HG03457 (cell line): ENCODE results near the gene RPS17.

Source experiments
- ATAC-seq: cut with Tn5 transposase; IDR thresholded peaks from one replicate; pipeline ENCODE4 v1.9.1; 2021; ENCODE audit warnings: moderate number of reproducible peaks; ENCODE audit not compliant: unreplicated experiment

Gene RPS17

GRCh38 chr15:82540055-82540983, at the start of gene RPS17:
Gene RPS17, minus strand, starts transcription at chr15:82540457. Its CDS starts 29 bp downstream, at chr15:82540428.
- ATAC-seq = peak; percentile 90

GRCh38 chr15:82587805-82588204, 47.5 kb upstream of the RPS17 start:
- no peak for ATAC-seq

GRCh38 chr15:82585072-82585471, 44.8 kb upstream of the RPS17 start:
- ATAC-seq = no peak

- no peak for ATAC-seq
These were observed 40.5 kb upstream of the RPS17 start for GRCh38 chr15:82580713-82581112.

GRCh38 chr15:82575335-82575734, 35.1 kb upstream of the RPS17 start:
- no peak for ATAC-seq

GRCh38 chr15:82572986-82573385, 32.7 kb upstream of the RPS17 start:
- no peak for ATAC-seq

GRCh38 chr15:82572311-82572710, 32.1 kb upstream of the RPS17 start:
- no peak for ATAC-seq

GRCh38 chr15:82571722-82572222, 31.5 kb upstream of the RPS17 start:
- ATAC-seq = no peak

GRCh38 chr15:82570721-82571508, 30.7 kb upstream of the RPS17 start:
- no peak for ATAC-seq

- ATAC-seq = no peak
These were observed 29.6 kb upstream of the RPS17 start for GRCh38 chr15:82569834-82570233.

- no peak for ATAC-seq
These were observed 28.7 kb upstream of the RPS17 start for GRCh38 chr15:82568986-82569385.

GRCh38 chr15:82567661-82568060, 27.4 kb upstream of the RPS17 start:
- ATAC-seq = no peak

GRCh38 chr15:82566690-82567089, 26.4 kb upstream of the RPS17 start:
- no peak for ATAC-seq

- no peak for ATAC-seq
These were observed 18.2 kb upstream of the RPS17 start for GRCh38 chr15:82558502-82558901.

GRCh38 chr15:82556315-82557035, 16.2 kb upstream of the RPS17 start:
- no peak for ATAC-seq

GRCh38 chr15:82554849-82555248, 14.6 kb upstream of the RPS17 start:
- no peak for ATAC-seq

GRCh38 chr15:82554351-82554750, 14.1 kb upstream of the RPS17 start:
- ATAC-seq = no peak

- ATAC-seq = no peak
These were observed 13.6 kb upstream of the RPS17 start for GRCh38 chr15:82553846-82554245.

- ATAC-seq = no peak
These were observed 12.6 kb upstream of the RPS17 start for GRCh38 chr15:82552861-82553260.

- no peak for ATAC-seq
These were observed 11.5 kb upstream of the RPS17 start for GRCh38 chr15:82551646-82552247.
